OCI-LY1 (cell line): Measurements from ENCODE around the gene ADARB2.

Source experiments
- H2AFZ ChIP-seq: fragments of 200-600 bp; sonication (generic), shearing (Covaris generic); 2 replicates; pipeline ENCODE4 v1.6.0; 2014; ENCODE audit warnings: antibody characterized with exemption, mild to moderate bottlenecking, low read length
- H3F3A ChIP-seq: fragments of 200-600 bp; sonication (generic), shearing (Covaris generic); 2 replicates; pipeline ENCODE4 v1.6.0; 2014; ENCODE audit warnings: mild to moderate bottlenecking, antibody characterized with exemption, low read length, moderate library complexity; ENCODE audit not compliant: insufficient read depth
- H3K27ac ChIP-seq: fragments of 200-600 bp; sonication (generic); 2 replicates; pipeline ENCODE4 v1.5.1; 2014; ENCODE audit warnings: low read length, mixed run types, mild to moderate bottlenecking, low read depth; ENCODE audit not compliant: poor library complexity, severe bottlenecking
- H3K27me3 ChIP-seq: fragments of 200-600 bp; sonication (generic); 2 replicates; pipeline ENCODE4 v1.6.0; 2014; ENCODE audit warnings: antibody characterized with exemption, mild to moderate bottlenecking, low read length, moderate library complexity; ENCODE audit not compliant: insufficient read depth
- H3K36me3 ChIP-seq: fragments of 200-600 bp; sonication (generic); 2 replicates; pipeline ENCODE4 v1.6.1; 2014; ENCODE audit warnings: mild to moderate bottlenecking, antibody characterized with exemption, low read length, moderate library complexity, mixed read lengths; ENCODE audit not compliant: insufficient read depth
- H3K4me1 ChIP-seq: fragments of 200-600 bp; sonication (generic); 2 replicates; pipeline ENCODE4 v1.5.1; 2014; ENCODE audit warnings: mild to moderate bottlenecking, low read length, moderate library complexity; ENCODE audit not compliant: insufficient read depth, severe bottlenecking
- H3K4me2 ChIP-seq: fragments of 200-600 bp; sonication (generic), shearing (Covaris generic); 2 replicates; pipeline ENCODE4 v1.6.1; 2014; ENCODE audit warnings: low read length
- H3K4me3 ChIP-seq: fragments of 200-600 bp; sonication (generic); 2 replicates; pipeline ENCODE4 v1.5.1; 2014; ENCODE audit warnings: low read length, low read depth, mild to moderate bottlenecking, mixed read lengths; ENCODE audit not compliant: poor library complexity, severe bottlenecking
- H3K79me2 ChIP-seq: fragments of 200-600 bp; shearing (Covaris generic); 2 replicates; pipeline ENCODE4 v1.6.1; 2016; ENCODE audit warnings: mixed run types, low read length, mixed read lengths; ENCODE audit not compliant: insufficient read depth
- H3K9ac ChIP-seq: fragments of 200-600 bp; sonication (generic), shearing (Covaris generic); 2 replicates; pipeline ENCODE4 v1.6.1; 2014; ENCODE audit warnings: mild to moderate bottlenecking, low read length, mixed read lengths
- H3K9me2 ChIP-seq: fragments of 200-600 bp; sonication (generic), shearing (Covaris generic); 2 replicates; pipeline ENCODE4 v1.6.1; 2014; ENCODE audit warnings: low read depth, mild to moderate bottlenecking, low read length, mixed read lengths
- H3K9me3 ChIP-seq: fragments of 200-600 bp; shearing (Covaris generic); 2 replicates; pipeline ENCODE4 v1.6.1; 2014; ENCODE audit warnings: low read length, mixed read lengths
- H4K20me1 ChIP-seq: fragments of 200-600 bp; sonication (generic), shearing (Covaris generic); 2 replicates; pipeline ENCODE4 v1.6.0; 2016; ENCODE audit warnings: mild to moderate bottlenecking, low read length; ENCODE audit not compliant: insufficient read depth
- EZH2 ChIP-seq: fragments of 200-600 bp; sonication (generic), shearing (Covaris generic); IDR thresholded peaks from 2 replicates; pipeline ENCODE4 v1.8.0; 2017; ENCODE audit warnings: borderline replicate concordance, mixed run types, mild to moderate bottlenecking, antibody characterized with exemption, low read length, moderate library complexity, mixed read lengths
- TF ChIP-seq, protein P1 (sequence below): fragments of 200-600 bp; sonication (generic), shearing (Covaris generic); IDR thresholded peaks from 2 replicates; pipeline ENCODE4 v1.5.1; 2017; ENCODE audit warnings: mild to moderate bottlenecking, antibody characterized with exemption, low read length, moderate library complexity, mixed read lengths

ADARB2 gene

DNA sequence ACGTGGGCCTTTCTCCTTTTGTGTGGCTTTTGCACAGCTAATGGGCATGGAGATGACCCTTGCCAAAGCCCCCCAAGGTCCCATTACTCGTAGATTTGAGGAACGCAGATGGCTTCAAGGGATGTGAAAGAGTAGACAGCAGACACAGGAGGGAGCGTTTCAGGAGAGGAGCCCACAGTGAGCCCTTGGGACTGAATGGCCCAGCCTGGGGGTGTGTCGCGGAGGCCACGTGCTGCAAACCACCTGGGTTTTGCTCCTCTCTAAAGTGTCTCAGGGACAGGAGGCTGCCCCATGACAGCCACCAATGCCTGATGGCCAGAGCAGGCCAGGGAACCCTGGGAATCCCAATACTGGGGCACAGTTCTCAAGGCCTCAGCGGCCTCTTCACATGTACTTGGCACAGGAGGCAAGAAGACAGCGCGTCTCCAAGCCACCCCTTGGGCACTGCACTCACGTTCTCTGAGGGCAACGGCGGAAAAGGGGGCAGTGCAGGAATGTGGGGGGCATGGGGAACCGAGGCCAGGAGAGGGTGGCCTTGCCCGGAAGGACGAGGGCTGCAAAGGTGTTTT is 495.9 kb downstream of the ADARB2 start:
- TF ChIP-seq, protein P1, sequence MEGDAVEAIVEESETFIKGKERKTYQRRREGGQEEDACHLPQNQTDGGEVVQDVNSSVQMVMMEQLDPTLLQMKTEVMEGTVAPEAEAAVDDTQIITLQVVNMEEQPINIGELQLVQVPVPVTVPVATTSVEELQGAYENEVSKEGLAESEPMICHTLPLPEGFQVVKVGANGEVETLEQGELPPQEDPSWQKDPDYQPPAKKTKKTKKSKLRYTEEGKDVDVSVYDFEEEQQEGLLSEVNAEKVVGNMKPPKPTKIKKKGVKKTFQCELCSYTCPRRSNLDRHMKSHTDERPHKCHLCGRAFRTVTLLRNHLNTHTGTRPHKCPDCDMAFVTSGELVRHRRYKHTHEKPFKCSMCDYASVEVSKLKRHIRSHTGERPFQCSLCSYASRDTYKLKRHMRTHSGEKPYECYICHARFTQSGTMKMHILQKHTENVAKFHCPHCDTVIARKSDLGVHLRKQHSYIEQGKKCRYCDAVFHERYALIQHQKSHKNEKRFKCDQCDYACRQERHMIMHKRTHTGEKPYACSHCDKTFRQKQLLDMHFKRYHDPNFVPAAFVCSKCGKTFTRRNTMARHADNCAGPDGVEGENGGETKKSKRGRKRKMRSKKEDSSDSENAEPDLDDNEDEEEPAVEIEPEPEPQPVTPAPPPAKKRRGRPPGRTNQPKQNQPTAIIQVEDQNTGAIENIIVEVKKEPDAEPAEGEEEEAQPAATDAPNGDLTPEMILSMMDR = no peak
- TF ChIP-seq EZH2 = no peak
- Histone ChIP-seq H3K4me1 (no peaks in the 10 kb centered on the region), H3K4me3 (no peak overlapping the region), H3F3A (no peaks in the 10 kb centered on the region), H3K9me2 (no peaks in the 10 kb centered on the region), H3K9ac (no peak overlapping the region), H3K27ac (no peak overlapping the region), H2AFZ (no peak overlapping the region), H3K9me3 (no peaks in the 10 kb centered on the region), H4K20me1 (no peaks in the 10 kb centered on the region), H3K79me2 (no peaks in the 10 kb centered on the region), H3K27me3 (0 out of 2 replicates have a peak, but pooled peaks cover 3% of the 10 kb centered on the region), H3K36me3 (no peaks in the 10 kb centered on the region), H3K4me2 (no peak overlapping the region)

DNA sequence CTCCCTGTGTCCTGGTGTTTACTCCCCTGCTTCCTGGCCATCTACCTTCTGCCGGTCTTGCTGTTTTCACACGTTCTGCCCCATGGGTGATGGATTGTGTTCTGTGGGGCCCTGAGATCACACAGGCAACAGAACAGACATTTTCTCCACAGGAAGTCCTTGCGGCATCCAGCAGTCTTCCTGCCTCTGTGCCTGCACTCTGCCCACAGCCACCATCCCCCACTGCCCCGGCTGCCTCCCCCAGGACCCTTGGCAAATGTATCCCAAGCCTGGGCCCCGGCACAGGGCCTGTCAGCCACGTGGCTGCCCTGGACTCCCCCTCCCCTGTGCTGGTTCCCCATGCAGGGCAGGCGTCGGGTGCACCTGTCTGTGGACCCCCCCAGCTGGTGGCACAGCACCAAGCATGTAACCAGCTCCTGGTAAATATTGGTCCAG is 497.0 kb downstream of the ADARB2 start:
- H3K4me3 ChIP-seq = no peak overlapping the region
- H3K9ac ChIP-seq = no peak overlapping the region
- no peaks in the 10 kb centered on the region for H3K9me3 ChIP-seq
- no peaks in the 10 kb centered on the region for H3K36me3 ChIP-seq
- no peaks in the 10 kb centered on the region for H3K79me2 ChIP-seq
- H3K27ac ChIP-seq = no peak overlapping the region
- no peak overlapping the region for H3K4me2 ChIP-seq
- no peaks in the 10 kb centered on the region for H4K20me1 ChIP-seq
- no peaks in the 10 kb centered on the region for H3K9me2 ChIP-seq
- no peaks in the 10 kb centered on the region for H3F3A ChIP-seq
- H3K4me1 ChIP-seq = no peaks in the 10 kb centered on the region
- no peak for TF ChIP-seq EZH2
- TF ChIP-seq, protein P1 = no peak
- no peak overlapping the region for H2AFZ ChIP-seq
- H3K27me3 ChIP-seq = 0 out of 2 replicates have a peak, but pooled peaks cover 3% of the 10 kb centered on the region

DNA sequence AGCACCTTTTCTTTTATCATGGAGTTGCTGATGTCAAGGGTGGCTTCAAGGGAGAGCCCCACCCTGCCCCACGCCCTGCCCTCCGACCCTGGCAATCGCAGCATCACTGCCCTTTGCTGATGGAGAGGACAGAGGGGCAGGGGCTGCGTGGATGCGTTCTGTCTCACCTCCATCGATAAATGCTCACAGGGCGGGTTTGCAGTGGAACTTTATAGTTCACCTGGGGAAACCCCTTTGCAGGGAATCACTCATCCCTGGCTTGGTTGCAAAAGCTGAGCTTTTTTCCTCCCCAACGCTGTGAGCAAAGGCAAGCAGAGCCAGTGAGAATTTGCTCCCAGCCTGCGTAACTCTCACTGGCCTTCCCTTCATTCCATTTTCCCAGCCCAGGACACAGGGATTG is 504.3 kb downstream of the ADARB2 start:
- Histone ChIP-seq H3K9ac (no peak overlapping the region), H3K4me2 (no peak overlapping the region), H4K20me1 (no peaks in the 10 kb centered on the region), H3K36me3 (no peaks in the 10 kb centered on the region), H3K4me3 (no peak overlapping the region), H3K27me3 (no peaks in the 10 kb centered on the region), H3K9me2 (no peaks in the 10 kb centered on the region), H3K9me3 (no peaks in the 10 kb centered on the region), H3K79me2 (no peaks in the 10 kb centered on the region), H2AFZ (no peak overlapping the region), H3K27ac (no peak overlapping the region), H3K4me1 (no peaks in the 10 kb centered on the region), H3F3A (no peaks in the 10 kb centered on the region)
- TF ChIP-seq, protein P1 = no peak
- TF ChIP-seq EZH2 = no peak
